PC-3 (cell line): ENCODE results near the gene TRIM44. TPM values are rescaled to one million over a fixed set of nuclear protein-coding genes. Genes with fewer than 3 reads are reported as not detected.

Experiments used
- total RNA-seq: library from RNA; depleted of rRNA; stranded (reverse); fragments of >200 nt; gene quantifications from 2 replicates; pipeline ENCODE4 v1.2.3, GENCODE V29; 2014; rRNA removed

TRIM44 gene
- total RNA-seq, 1 experiment from 2014 or later, result 14.0 TPM

Other genes starting within 250 kb of the TRIM44 start
- gene SLC1A2, start 243.2 kb upstream of the TRIM44 start, total RNA-seq, result 0.18 TPM in 1 of 2 replicates, not detected in the other
- 0.17 TPM in 1 of 2 replicates, not detected in the other for gene PAMR1, start 137.2 kb upstream of the TRIM44 start, total RNA-seq
- 71.4 and 97.1 TPM in 2 replicates for gene FJX1, start 44.3 kb upstream of the TRIM44 start, total RNA-seq